GM10847 (cell line): ENCODE measurements around the gene PSEN1.

Experiments
- POLR2A ChIP-seq: IDR thresholded peaks from 2 replicates; pipeline ENCODE4 v1.6.1; 2011; ENCODE audit not compliant: insufficient read length; ENCODE audit errors: extremely low read depth

PSEN1 gene

GRCh38 chr14:73136387-73137225, at the start of gene PSEN1:
Gene PSEN1, plus strand, starts transcription at chr14:73136507. Its CDS starts 11,513 bp downstream, at chr14:73148020.
- TF ChIP-seq POLR2A: peak; percentile 84

DNA sequence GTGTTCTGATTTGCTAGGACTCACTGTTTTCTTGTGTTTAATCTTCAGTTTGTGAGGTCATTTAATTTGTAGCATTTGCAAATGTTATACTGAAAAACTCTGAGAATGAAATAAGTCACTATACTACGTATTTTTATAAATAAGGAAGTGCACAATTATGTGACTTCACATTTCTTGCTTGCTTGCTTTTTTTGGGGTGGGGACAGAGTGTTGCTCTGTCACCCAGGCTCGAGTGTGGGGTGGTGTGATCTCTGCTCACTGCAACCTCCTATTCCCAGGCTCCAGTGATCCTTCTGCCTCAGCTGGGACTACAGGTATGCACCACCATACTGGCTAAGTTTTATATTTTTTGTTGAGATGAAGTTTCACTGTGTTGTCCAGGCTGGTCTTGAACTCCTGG, 45.3 kb upstream of the PSEN1 start:
- no peak for TF ChIP-seq POLR2A

GRCh38 chr14:73097421-73097820, 38.9 kb upstream of the PSEN1 start:
- no peak for TF ChIP-seq POLR2A

DNA sequence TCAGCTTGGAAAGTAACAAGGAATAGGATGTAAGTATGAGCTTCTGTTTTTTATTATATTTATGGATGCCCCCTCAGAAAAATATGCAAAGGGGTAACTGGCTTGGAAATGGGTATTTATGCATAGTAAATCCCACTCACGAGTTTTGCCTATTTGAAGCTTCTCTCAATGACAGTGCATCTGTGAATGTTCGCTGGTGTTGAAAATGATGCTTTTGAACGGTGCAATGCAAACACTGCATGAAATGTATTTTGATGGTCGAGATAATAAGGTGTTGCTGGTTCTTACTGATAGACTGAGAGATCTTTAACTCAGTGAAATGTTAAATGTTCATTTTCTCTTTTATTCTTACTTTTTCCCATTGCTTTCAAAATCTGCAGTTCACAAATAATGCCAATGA, 36.0 kb upstream of the PSEN1 start:
- TF ChIP-seq POLR2A: no peak

- no peak for TF ChIP-seq POLR2A
These were observed 33.4 kb upstream of the PSEN1 start for GRCh38 chr14:73102806-73103497.

DNA sequence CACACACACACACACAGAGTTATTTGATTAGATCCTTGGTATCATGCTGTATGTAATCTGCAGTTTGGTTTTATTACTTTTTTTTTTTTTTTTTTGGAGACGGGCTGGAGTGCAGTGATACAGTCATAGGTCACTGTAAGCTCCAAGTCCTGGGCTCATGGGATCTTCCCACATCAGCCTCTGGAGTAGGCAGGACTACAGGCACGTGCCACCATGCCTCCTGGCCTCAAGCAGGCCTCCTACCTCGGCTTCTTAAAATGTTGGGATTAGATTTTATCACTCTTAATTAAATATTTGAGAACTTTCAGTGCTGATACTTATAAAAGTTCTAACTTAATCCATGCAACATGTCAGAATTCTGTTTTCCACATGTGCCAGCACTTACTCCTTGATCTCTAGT, 31.3 kb upstream of the PSEN1 start:
- TF ChIP-seq POLR2A: no peak

- TF ChIP-seq POLR2A: no peak
These were observed 30.6 kb upstream of the PSEN1 start for GRCh38 chr14:73105727-73106126.

GRCh38 chr14:73116079-73116665, 20.1 kb upstream of the PSEN1 start:
- TF ChIP-seq POLR2A: no peak

- TF ChIP-seq POLR2A: no peak
These were observed 12.0 kb upstream of the PSEN1 start for GRCh38 chr14:73124180-73124894.

DNA sequence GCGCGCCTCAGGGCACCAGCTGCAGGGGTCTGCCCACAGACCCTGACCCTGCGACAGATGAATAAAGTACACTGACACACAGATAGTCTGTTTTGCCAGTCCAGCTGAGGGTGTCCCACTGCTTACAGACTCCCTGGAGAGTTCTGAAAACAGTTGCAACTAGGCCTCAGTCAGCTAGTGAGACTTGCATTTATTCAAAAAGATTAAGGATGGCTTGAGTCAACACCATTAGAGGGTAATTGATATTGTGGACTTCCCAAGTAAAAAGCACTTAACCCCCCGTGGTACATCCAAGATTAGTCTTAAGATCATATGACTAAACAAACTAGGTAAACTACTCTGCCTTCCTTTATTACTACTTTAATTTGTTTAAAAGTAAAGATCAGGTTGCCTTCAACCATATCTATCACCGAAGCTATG, 11.1 kb upstream of the PSEN1 start:
- TF ChIP-seq POLR2A: no peak

DNA sequence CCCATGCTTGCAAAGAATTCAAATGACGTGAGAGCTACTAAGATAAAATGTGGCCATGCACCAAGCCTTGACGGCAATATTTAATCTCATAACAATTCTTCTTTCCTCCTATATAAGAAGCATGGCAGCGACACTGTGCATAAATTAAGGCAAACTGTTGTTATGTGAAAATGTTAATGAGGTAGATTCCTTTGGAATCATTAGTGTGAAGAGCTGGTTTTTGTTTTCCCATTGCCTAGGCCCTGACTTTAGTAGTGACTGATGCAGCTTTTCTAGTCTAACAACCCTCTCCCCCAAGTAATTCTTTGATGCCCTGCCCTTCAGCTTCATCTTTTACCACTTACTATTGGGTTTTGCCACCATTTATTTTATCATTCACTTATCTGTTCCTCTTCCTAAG, 10.6 kb upstream of the PSEN1 start:
- TF ChIP-seq POLR2A: no peak

- TF ChIP-seq POLR2A: no peak
These were observed 2.5 kb upstream of the PSEN1 start for GRCh38 chr14:73133795-73134194.

GRCh38 chr14:73136085-73136386, 271 bp upstream of the PSEN1 start:
- no peak for TF ChIP-seq POLR2A

GRCh38 chr14:73140811-73141323, 4.6 kb downstream of the PSEN1 start:
- no peak for TF ChIP-seq POLR2A

DNA sequence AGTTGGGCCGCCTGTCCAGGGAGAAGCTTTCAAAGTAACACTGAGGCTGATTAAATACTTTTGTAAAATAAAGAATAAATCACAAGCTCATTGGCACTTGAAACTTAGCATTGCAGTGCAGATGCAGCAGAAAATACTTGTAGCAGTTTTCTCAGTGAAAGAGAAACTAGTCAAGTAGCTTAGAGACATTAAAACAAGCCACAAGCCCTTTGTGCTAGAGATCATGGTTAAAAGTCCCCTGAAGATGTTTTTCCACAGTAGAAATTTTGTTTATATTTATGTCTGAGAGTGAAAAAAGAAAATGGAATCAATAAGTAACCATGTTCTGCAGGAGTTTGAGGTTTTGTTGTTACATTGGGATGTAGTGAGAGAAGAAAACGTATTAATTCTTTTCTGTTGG, 5.9 kb downstream of the PSEN1 start:
- TF ChIP-seq POLR2A: no peak

DNA sequence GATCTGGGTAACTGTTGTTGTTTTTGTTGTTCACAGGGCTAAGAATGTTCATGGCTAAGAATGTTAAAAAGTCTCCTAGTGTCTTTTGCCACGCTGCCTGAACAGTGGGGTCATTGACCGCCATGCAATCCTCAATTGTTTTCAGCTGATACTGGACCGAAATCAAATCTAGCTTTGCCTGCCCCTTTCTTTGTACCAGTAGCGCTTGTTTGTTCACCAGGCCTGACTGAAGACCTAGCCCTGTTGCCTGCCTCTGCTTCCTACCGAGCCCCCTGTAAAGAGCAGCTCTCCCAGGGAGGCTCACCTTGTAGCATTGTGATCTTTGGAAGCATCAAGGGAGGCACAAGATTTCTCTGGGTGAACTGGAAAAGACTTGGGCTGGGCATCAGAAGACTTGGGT, 6.7 kb downstream of the PSEN1 start:
- TF ChIP-seq POLR2A: no peak

GRCh38 chr14:73143617-73144016, 7.3 kb downstream of the PSEN1 start:
- no peak for TF ChIP-seq POLR2A
